ENCODE data around the gene C19orf85.

DNA sequence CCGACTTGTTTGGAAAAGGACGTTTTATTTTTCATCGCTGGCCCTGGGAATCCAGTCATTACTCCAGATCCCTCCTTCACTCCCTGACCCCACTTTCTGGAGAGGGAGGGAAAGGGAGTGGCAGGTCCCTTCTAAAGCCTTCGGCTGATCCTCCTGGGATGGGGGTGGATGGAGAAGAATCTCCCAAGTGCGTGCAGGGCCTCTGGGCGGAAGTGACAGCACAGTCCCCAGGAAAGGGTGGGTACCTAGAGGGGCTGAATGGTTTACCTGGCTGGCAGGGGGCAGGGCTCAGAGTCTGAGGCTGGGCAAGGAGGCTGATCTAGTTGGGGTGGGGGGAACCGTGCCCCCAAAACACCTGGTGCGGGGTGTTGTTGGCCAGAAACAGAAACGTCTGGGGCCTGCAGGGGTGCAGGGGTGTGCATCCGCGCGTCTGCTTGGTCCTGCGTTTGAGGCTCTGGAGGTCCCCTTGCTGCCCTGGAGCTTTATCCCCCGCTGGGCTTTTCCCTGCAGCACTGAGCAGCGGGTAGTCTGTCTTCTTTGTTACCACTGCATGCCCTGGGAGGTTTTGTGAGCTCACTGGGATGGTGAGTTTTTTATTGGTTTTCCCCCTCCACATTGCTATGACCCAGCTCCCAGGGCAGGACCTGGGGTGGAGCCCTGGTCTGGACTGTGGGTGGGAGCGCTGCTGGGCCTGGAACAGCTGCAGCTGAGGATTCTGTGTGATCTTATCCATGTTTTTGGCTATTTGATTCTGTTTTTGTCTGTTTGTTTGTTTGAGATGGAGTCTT lies 8.9 kb upstream of the C19orf85 start:
- TF ChIP-seq SPI1 (IDR thresholded peaks at IDR 0.05; ENCODE audit: borderline replicate concordance, low read depth) (no peak), GABPA (IDR thresholded peaks at IDR 0.05; ENCODE audit: low read depth) (no peak)
